Activated naive CD8-positive, alpha-beta T cell (primary cell): ENCODE results near the gene SMARCC2.

Experiments
- H3K27ac Mint-ChIP-seq: one replicate; pipeline ENCODE4 v1.8.0; 2021; ENCODE audit warnings: mixed read lengths
- H3K27me3 Mint-ChIP-seq: one replicate; pipeline ENCODE4 v1.8.0; 2021; ENCODE audit warnings: mixed read lengths
- H3K36me3 Mint-ChIP-seq: one replicate; pipeline ENCODE4 v1.8.0; 2021; ENCODE audit warnings: mixed read lengths
- H3K4me1 Mint-ChIP-seq: one replicate; pipeline ENCODE4 v1.8.0; 2021; ENCODE audit warnings: low read depth, mixed read lengths
- H3K4me3 Mint-ChIP-seq: one replicate; pipeline ENCODE4 v1.8.0; 2021; ENCODE audit warnings: mild to moderate bottlenecking, mixed read lengths
- H3K9me3 Mint-ChIP-seq: one replicate; pipeline ENCODE4 v1.8.0; 2021; ENCODE audit warnings: low read depth, mixed read lengths

Gene SMARCC2

GRCh38 chr12:56134897-56135296, 54.4 kb downstream of the SMARCC2 start:
- Mint-ChIP-seq H3K36me3 (peaks cover 39% of the 10 kb centered on the region), H3K4me1 (peaks cover 75% of the 10 kb centered on the region), H3K27me3 (no peaks in the 10 kb centered on the region), H3K4me3 (no peak overlapping the region), H3K27ac (peak overlapping the region; percentile 61), H3K9me3 (no peaks in the 10 kb centered on the region)

GRCh38 chr12:56130876-56131275, 58.4 kb downstream of the SMARCC2 start:
- Mint-ChIP-seq H3K27ac (peak overlapping the region; percentile 90), H3K36me3 (peaks cover 23% of the 10 kb centered on the region), H3K4me1 (peaks cover 66% of the 10 kb centered on the region), H3K27me3 (no peaks in the 10 kb centered on the region), H3K9me3 (no peaks in the 10 kb centered on the region), H3K4me3 (peak overlapping the region; percentile 94)

- Mint-ChIP-seq H3K36me3 (peaks cover 23% of the 10 kb centered on the region), H3K9me3 (no peaks in the 10 kb centered on the region), H3K27me3 (no peaks in the 10 kb centered on the region), H3K4me3 (peak overlapping the region; percentile 94), H3K4me1 (peaks cover 62% of the 10 kb centered on the region), H3K27ac (peak overlapping the region; percentile 90)
Measured at GRCh38 chr12:56129942-56130495, 59.3 kb downstream of the SMARCC2 start.

GRCh38 chr12:56129206-56129941, 59.9 kb downstream of the SMARCC2 start:
- Mint-ChIP-seq H3K36me3 (peaks cover 23% of the 10 kb centered on the region), H3K27me3 (no peaks in the 10 kb centered on the region), H3K9me3 (no peaks in the 10 kb centered on the region), H3K27ac (peak overlapping the region; percentile 95), H3K4me1 (peaks cover 65% of the 10 kb centered on the region), H3K4me3 (peak overlapping the region; percentile 94)

GRCh38 chr12:56128670-56129205, 60.5 kb downstream of the SMARCC2 start:
- H3K4me3 Mint-ChIP-seq: peak overlapping the region; percentile 94
- H3K9me3 Mint-ChIP-seq: no peaks in the 10 kb centered on the region
- peaks cover 23% of the 10 kb centered on the region for H3K36me3 Mint-ChIP-seq

GRCh38 chr12:56127888-56128669, 61.2 kb downstream of the SMARCC2 start, which contains the start of gene ESYT1:
ESYT1 (plus strand) TSS chr12:56128267; CDS start chr12:56128320, 53 bp downstream.
- H3K27me3 Mint-ChIP-seq: no peaks in the 10 kb centered on the region
- peak within 1 kb of the TSS; percentile 94 for H3K4me3 Mint-ChIP-seq
- H3K9me3 Mint-ChIP-seq: no peaks in the 10 kb centered on the region
- H3K27ac Mint-ChIP-seq: peak within 1 kb of the TSS; percentile 95
- peaks cover 59% of the 10 kb centered on the region for H3K4me1 Mint-ChIP-seq
- peaks cover 19% of the 10 kb centered on the region for H3K36me3 Mint-ChIP-seq

More at GRCh38 chr12:56128670-56129205, 60.5 kb downstream of the SMARCC2 start:
- peaks cover 62% of the 10 kb centered on the region for H3K4me1 Mint-ChIP-seq
- H3K27ac Mint-ChIP-seq: peak overlapping the region; percentile 95
- no peaks in the 10 kb centered on the region for H3K27me3 Mint-ChIP-seq

GRCh38 chr12:56127485-56127887, 61.8 kb downstream of the SMARCC2 start:
- no peaks in the 10 kb centered on the region for H3K9me3 Mint-ChIP-seq
- peaks cover 57% of the 10 kb centered on the region for H3K4me1 Mint-ChIP-seq
- H3K4me3 Mint-ChIP-seq: peak overlapping the region; percentile 94
- H3K27ac Mint-ChIP-seq: peak overlapping the region; percentile 88
- peaks cover 19% of the 10 kb centered on the region for H3K36me3 Mint-ChIP-seq
- H3K27me3 Mint-ChIP-seq: no peaks in the 10 kb centered on the region

- Mint-ChIP-seq H3K27me3 (no peaks in the 10 kb centered on the region), H3K36me3 (peaks cover 13% of the 10 kb centered on the region), H3K4me3 (peak overlapping the region; percentile 94), H3K27ac (peak overlapping the region; percentile 88), H3K4me1 (peaks cover 50% of the 10 kb centered on the region), H3K9me3 (no peaks in the 10 kb centered on the region)
Measured at GRCh38 chr12:56126732-56127239, 62.5 kb downstream of the SMARCC2 start.

GRCh38 chr12:56124133-56124532, 65.2 kb downstream of the SMARCC2 start:
- Mint-ChIP-seq H3K4me3 (no peak overlapping the region), H3K27me3 (no peaks in the 10 kb centered on the region), H3K4me1 (peaks cover 40% of the 10 kb centered on the region), H3K36me3 (no peaks in the 10 kb centered on the region), H3K27ac (no peak overlapping the region), H3K9me3 (no peaks in the 10 kb centered on the region)

GRCh38 chr12:56122637-56123036, 66.6 kb downstream of the SMARCC2 start:
- Mint-ChIP-seq H3K36me3 (peaks cover 3% of the 10 kb centered on the region), H3K4me3 (no peak overlapping the region), H3K9me3 (no peaks in the 10 kb centered on the region), H3K27ac (peak overlapping the region; percentile 55), H3K4me1 (peaks cover 50% of the 10 kb centered on the region), H3K27me3 (no peaks in the 10 kb centered on the region)

GRCh38 chr12:56121204-56121870, 67.9 kb downstream of the SMARCC2 start:
- no peaks in the 10 kb centered on the region for H3K27me3 Mint-ChIP-seq
- peak overlapping the region; percentile 28 for H3K27ac Mint-ChIP-seq
- peaks cover 37% of the 10 kb centered on the region for H3K4me1 Mint-ChIP-seq
- H3K4me3 Mint-ChIP-seq: no peak overlapping the region
- H3K36me3 Mint-ChIP-seq: peaks cover 11% of the 10 kb centered on the region
- no peaks in the 10 kb centered on the region for H3K9me3 Mint-ChIP-seq

GRCh38 chr12:56120158-56120846, 69.0 kb downstream of the SMARCC2 start:
- peaks cover 11% of the 10 kb centered on the region for H3K36me3 Mint-ChIP-seq
- peaks cover 36% of the 10 kb centered on the region for H3K4me1 Mint-ChIP-seq
- peak overlapping the region; percentile 58 for H3K27ac Mint-ChIP-seq
- no peaks in the 10 kb centered on the region for H3K9me3 Mint-ChIP-seq
- H3K4me3 Mint-ChIP-seq: no peak overlapping the region
- no peaks in the 10 kb centered on the region for H3K27me3 Mint-ChIP-seq

GRCh38 chr12:56119361-56119796, 69.9 kb downstream of the SMARCC2 start:
- H3K27ac Mint-ChIP-seq: peak overlapping the region; percentile 99
- H3K36me3 Mint-ChIP-seq: peaks cover 11% of the 10 kb centered on the region
- H3K27me3 Mint-ChIP-seq: no peaks in the 10 kb centered on the region
- H3K4me1 Mint-ChIP-seq: peaks cover 37% of the 10 kb centered on the region
- H3K4me3 Mint-ChIP-seq: peak overlapping the region; percentile 97
- H3K9me3 Mint-ChIP-seq: no peaks in the 10 kb centered on the region
